GM19372 (cell line): Measurements from ENCODE around the gene ABCF2.

Source experiments
- ATAC-seq: cut with Tn5 transposase; IDR thresholded peaks from one replicate; pipeline ENCODE4 v1.9.1; 2021; ENCODE audit warnings: mild to moderate bottlenecking, low read depth, moderate library complexity; ENCODE audit not compliant: unreplicated experiment

The ABCF2 gene

DNA sequence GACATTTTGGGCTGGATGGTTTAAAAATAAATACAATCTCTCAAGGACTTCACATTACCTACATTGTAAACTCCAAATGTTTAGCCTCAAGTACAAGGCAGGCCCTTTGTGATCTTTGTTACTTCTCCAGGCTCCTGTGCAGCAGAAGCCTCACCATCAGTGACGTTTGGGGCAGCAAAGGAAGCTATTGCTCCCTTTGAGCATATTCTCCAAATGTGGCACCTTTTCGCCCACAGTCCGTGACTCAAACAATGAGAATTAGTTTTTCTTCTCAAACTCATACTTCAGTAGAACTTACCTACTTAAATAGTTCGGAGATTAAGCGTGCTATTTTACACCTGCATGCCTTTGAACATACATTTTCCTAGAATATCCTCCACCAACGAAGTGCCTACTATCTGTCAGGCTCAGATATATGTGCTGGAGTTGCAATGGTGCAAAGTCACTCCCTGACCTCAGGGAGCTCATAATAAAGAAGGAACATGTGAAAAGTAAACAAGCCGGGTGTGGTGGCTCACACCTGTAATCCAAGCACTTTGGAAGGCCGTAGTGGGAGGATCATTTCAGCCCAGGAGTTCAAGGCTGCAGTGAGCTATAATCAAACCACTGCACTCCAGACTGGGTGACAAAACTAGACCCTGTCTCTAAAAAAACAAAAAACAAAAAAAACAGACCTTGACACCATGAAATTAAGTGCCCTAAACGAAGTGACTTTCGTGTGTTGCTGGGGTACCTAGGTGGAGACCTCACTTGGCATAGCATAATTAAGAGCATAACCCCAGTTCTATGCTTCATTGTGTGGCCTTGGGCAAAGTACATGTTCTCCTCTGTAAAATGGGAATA lies 1.2 kb upstream of the ABCF2 start:
- no peak for ATAC-seq

DNA sequence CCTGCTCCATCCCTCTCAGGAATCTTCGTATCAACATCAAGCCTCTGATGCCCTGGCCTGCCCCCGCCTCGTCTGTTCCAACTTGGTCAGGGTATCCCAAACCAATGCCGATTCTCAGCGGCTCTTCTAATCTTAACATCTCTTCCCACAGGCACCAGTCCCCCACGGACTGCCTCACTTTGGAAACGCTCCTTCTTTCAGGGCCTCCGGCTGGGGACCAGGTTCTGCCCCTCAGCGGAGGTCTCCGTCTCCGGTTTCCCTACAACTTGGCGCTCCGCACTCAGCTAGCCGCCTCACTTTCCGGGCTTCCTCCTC lies 488 bp downstream of the ABCF2 start:
- ATAC-seq, result peak; percentile 2

- no peak for ATAC-seq
These were observed 976 bp downstream of the ABCF2 start for GRCh38 chr7:151225948-151226510.

- no peak for ATAC-seq
These were observed 3.3 kb downstream of the ABCF2 start for GRCh38 chr7:151223728-151224127.

DNA sequence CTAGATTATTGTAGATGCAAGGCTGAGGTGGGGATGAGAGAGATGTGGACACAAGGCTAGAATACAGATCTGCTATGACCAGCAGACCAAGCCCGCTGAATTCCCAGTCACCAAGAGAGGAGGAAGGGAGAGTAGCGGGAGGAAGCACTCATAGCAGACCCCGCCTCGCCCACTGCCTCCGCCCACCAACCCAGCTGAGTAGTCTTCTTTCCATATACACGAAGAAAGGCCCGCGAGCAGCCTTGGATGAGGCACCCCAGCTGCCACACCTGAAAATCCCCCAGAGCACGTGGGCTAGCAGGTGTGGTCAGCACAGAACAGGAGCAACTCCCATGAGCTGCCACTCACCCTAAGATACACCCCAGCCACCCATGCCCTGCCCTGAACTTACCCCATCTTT lies 8.8 kb downstream of the ABCF2 start:
- ATAC-seq, result no peak

- no peak for ATAC-seq
These were observed 11.6 kb downstream of the ABCF2 start for GRCh38 chr7:151215396-151215795.

- no peak for ATAC-seq
These were observed 13.2 kb downstream of the ABCF2 start for GRCh38 chr7:151213826-151214225.

DNA sequence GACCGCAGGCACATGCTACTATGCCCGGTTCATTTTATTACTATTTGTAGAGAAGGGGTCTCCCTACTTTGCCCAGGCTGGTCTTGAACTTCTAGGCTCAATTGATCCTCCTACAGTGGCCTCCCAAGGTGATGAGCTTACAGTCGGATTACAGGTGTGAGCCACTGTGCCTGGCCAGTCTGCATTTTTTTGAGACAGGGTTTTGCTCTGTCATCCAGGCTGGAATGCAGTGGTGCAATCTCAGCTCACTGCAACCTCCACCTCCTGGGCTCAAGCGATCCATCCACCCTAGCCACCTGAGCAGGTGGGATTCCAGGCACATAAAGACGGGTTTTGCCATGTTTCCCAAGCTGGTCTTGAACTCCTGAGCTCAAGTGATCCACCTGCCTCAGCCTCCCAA lies 14.4 kb downstream of the ABCF2 start:
- ATAC-seq, result no peak

DNA sequence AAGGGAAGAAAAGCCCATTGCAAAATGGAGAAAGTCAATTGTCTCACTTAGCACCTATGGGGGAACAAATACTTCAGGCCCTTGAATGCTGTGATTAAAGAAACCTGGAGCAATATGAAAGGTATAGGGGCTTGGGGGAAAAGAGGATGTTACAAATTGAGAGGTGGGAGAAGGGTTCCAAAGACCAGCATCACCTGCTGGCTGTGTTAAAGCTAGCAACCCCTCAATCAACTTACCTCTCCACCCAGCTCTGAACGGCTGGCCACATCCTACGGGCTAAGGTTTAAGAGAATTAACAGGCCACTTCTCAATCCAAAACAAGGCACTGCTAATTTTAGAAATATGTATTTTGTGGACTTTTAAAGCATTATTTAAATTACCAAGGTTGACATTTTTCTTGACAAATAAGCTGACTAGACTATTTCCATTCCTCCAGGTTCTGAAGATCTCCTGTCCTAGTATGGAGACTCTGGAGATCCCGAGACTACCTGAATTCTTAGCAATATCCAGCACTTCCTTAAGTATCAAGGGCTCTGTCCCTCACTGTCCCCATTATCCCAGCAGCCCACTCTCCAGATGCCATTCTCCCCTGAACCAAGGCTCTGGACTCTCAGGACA lies 15.7 kb downstream of the ABCF2 start:
- no peak for ATAC-seq

- ATAC-seq, result no peak
These were observed 16.7 kb downstream of the ABCF2 start, which contains the start of gene H2BK1 for GRCh38 chr7:151210087-151210854. Gene H2BK1 (minus strand): TSS chr7:151210488. CDS start chr7:151210318, 170 bp downstream.

GRCh38 chr7:151209588-151209987 lies 17.4 kb downstream of the ABCF2 start:
- no peak for ATAC-seq

DNA sequence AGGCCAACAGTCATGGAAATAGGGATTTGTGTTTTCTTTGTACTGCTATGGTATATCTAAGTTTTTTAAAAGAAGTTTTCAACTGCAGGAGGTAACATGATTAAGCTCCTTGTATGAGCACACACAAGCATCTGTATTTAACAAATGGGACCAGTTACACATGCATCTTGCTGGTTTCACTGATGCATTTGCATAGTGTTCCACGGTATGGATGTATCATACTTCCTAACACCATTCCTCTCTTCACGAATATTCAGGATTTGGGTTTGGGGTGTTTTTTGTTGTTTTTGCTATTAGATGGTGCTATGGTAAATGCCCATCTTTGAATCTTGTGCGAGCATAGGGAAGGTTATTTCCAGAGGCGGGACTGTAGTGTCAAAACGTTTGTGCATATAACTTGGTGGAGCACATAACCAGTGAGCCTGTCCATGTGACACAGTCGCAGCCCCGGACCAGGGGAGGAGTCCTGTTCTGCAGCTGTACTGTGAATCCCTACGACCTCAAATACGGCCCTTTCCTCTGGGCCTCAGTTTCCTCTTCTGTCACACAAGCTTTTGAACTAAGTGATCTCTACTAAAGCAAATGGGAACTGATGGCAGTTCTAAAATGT lies 18.6 kb downstream of the ABCF2 start:
- ATAC-seq, result no peak

GRCh38 chr7:151207804-151208203 lies 19.2 kb downstream of the ABCF2 start:
- no peak for ATAC-seq

DNA sequence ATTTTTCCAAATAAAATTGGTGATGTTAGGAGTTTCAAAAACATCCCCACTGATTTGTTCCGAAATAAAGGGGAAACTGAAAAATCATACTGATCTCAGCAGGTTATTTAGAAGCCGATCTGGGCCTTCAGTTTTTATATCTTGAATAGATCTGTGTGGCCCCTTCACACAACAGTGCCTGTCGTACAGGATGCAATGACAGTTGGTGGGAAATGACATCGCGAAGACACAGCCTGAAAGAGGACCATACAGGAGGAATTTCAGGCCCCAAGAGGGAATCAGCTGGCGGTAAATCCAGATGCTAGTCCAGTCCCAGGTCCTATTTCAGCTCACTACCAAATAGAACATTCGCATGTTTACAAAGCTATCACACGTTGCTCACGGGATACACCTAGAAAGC lies 19.7 kb downstream of the ABCF2 start:
- no peak for ATAC-seq

DNA sequence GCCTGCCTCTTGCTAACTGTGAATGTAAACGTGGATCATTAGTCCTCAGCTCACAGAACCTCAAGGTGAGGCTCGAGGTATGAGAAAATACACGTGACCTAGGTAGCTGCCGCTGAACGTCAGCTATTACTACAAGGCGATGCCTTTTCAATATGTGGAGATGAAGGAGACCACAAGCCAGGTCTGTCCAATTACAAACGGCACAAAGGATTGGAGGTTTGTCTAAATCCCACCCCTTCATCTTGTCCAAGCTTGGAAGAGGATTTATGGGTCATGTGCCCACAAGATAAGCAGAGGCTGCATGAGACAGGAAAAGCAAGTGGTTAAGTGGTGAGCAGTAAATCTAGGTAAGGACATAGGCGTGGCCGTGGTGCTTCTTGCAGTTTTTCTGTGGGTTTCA lies 20.1 kb downstream of the ABCF2 start:
- ATAC-seq, result no peak

DNA sequence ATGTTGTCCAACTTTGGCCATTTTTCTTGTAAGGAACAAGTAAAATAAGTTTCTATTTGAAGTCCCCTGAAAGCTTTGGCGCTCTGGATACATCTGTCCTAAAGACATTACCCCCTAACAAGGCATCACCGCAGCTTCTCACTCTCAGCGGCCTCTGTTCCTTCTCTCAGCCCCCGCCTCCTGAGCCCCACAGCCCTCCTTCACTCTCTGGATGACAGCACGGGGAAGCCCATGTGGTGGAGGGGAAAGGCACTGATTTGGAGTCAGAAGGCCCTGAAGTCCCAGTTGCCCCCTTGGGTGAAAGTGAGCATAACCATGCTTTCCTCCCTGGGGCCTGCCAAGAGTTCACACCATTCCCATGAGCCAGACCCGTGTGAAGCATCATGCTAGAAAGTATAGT lies 21.3 kb downstream of the ABCF2 start:
- ATAC-seq, result no peak

DNA sequence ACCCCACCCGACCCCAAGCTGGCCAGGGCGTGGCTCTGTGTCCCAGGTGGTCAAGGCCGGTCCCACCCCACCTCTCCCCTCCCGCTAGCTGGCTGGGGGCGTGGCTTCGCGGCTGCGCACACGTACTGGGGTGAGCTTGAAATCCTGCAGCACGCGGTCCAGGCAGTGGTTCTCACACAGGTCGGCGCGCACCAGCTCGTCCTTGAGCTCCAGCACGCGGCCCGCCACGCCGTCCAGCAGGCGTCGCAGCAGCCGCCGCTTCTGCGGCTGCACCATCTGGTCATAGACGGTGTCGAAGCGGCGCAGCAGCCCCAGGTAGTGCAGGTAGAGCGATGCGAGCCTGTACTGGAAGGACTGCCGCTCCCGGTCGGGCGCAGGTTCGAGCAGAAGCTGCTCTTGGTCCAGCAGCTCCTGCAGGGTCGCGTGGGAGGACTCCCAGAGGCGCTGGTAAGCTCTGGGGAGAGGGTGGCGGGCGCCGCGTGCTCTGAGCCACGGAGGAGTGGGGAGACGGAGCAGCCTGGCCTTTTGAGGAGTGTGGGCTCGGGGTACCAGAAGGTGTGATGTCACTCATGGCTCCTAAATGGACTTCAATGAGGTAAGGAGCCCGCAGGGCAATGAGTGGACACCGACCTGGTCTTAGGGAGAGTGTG lies 22.5 kb downstream of the ABCF2 start:
- no peak for ATAC-seq

DNA sequence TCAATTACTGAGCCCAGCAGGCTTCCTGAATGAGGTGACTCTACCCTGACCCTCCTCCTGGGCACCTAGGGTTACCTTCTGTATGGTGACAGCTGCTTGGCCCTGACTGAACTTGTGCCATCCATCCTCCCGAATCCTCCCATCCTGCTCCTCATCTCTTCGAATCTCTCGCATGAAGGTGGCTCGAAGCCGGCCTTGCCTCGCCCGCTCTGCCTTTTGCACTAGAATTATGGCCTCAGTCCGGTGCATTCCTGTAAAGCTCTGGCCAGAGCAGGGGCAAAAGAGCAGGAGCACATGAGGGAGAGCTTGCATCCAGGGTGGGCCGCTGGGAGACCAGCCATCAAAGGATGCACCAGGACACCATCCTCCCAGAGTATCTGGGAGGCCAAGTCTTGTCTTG lies 24.2 kb downstream of the ABCF2 start:
- ATAC-seq, result no peak

- no peak for ATAC-seq
These were observed 25.3 kb downstream of the ABCF2 start for GRCh38 chr7:151201751-151202150.

- ATAC-seq, result no peak
These were observed 25.7 kb downstream of the ABCF2 start for GRCh38 chr7:151201344-151201743.
